ENCODE results near the gene CORIN.

GRCh38 chr4:47849466-47849865 lies 11.6 kb upstream of the CORIN start:
- TF ChIP-seq EZH2 (IDR thresholded peaks at IDR 0.05; ENCODE audit: borderline replicate concordance, insufficient read depth, low read length, poor library complexity, severe bottlenecking) = no peak
- TF ChIP-seq, protein P1, sequence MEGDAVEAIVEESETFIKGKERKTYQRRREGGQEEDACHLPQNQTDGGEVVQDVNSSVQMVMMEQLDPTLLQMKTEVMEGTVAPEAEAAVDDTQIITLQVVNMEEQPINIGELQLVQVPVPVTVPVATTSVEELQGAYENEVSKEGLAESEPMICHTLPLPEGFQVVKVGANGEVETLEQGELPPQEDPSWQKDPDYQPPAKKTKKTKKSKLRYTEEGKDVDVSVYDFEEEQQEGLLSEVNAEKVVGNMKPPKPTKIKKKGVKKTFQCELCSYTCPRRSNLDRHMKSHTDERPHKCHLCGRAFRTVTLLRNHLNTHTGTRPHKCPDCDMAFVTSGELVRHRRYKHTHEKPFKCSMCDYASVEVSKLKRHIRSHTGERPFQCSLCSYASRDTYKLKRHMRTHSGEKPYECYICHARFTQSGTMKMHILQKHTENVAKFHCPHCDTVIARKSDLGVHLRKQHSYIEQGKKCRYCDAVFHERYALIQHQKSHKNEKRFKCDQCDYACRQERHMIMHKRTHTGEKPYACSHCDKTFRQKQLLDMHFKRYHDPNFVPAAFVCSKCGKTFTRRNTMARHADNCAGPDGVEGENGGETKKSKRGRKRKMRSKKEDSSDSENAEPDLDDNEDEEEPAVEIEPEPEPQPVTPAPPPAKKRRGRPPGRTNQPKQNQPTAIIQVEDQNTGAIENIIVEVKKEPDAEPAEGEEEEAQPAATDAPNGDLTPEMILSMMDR (IDR thresholded peaks at IDR 0.05; ENCODE audit: poor library complexity, severe bottlenecking) = no peak
- TF ChIP-seq, protein P2, sequence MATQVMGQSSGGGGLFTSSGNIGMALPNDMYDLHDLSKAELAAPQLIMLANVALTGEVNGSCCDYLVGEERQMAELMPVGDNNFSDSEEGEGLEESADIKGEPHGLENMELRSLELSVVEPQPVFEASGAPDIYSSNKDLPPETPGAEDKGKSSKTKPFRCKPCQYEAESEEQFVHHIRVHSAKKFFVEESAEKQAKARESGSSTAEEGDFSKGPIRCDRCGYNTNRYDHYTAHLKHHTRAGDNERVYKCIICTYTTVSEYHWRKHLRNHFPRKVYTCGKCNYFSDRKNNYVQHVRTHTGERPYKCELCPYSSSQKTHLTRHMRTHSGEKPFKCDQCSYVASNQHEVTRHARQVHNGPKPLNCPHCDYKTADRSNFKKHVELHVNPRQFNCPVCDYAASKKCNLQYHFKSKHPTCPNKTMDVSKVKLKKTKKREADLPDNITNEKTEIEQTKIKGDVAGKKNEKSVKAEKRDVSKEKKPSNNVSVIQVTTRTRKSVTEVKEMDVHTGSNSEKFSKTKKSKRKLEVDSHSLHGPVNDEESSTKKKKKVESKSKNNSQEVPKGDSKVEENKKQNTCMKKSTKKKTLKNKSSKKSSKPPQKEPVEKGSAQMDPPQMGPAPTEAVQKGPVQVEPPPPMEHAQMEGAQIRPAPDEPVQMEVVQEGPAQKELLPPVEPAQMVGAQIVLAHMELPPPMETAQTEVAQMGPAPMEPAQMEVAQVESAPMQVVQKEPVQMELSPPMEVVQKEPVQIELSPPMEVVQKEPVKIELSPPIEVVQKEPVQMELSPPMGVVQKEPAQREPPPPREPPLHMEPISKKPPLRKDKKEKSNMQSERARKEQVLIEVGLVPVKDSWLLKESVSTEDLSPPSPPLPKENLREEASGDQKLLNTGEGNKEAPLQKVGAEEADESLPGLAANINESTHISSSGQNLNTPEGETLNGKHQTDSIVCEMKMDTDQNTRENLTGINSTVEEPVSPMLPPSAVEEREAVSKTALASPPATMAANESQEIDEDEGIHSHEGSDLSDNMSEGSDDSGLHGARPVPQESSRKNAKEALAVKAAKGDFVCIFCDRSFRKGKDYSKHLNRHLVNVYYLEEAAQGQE (IDR thresholded peaks at IDR 0.05; ENCODE audit: borderline replicate concordance) = no peak
- TF ChIP-seq POLR2AphosphoS5 (IDR thresholded peaks at IDR 0.05) = no peak
- TF ChIP-seq TAF1 (IDR thresholded peaks at IDR 0.05; ENCODE audit: low read depth) = no peak
- TF ChIP-seq EP300 (conservative IDR thresholded peaks at IDR 0.05; ENCODE audit: poor library complexity, severe bottlenecking) = no peak
- TF ChIP-seq RAD21 (conservative IDR thresholded peaks at IDR 0.05) = no peak
- TF ChIP-seq MXI1 (conservative IDR thresholded peaks at IDR 0.05; ENCODE audit: poor library complexity, severe bottlenecking) = no peak
- no peak for TF ChIP-seq SMC3 (conservative IDR thresholded peaks at IDR 0.05; ENCODE audit: poor library complexity)
